GM18499 (cell line): ENCODE data around the gene ERAP2.
"Not testable (repeated sequence)": the region's sequence is repeated elsewhere in the genome, so short reads cannot be mapped to it uniquely, and the experiment has no call there.

Experiments
- ATAC-seq: cut with Tn5 transposase; IDR thresholded peaks from one replicate; pipeline ENCODE4 v1.9.1; 2021; ENCODE audit warnings: moderate number of reproducible peaks; ENCODE audit not compliant: insufficient read depth, unreplicated experiment

ERAP2 gene

GRCh38 chr5:96863114-96863513, 13.2 kb upstream of the ERAP2 start:
- ATAC-seq = no peak

- ATAC-seq = no peak
Measured at GRCh38 chr5:96863949-96864584, 12.2 kb upstream of the ERAP2 start.

GRCh38 chr5:96864922-96865530, 11.3 kb upstream of the ERAP2 start:
- no peak for ATAC-seq

- peak; percentile 78 for ATAC-seq
Measured at GRCh38 chr5:96868603-96869371, 7.5 kb upstream of the ERAP2 start.

GRCh38 chr5:96869372-96869641, 7.0 kb upstream of the ERAP2 start:
- ATAC-seq = no peak

GRCh38 chr5:96870094-96871026, 5.9 kb upstream of the ERAP2 start:
- peak; percentile 72 for ATAC-seq

GRCh38 chr5:96871027-96871399, 5.3 kb upstream of the ERAP2 start:
- no peak for ATAC-seq

- ATAC-seq = no peak
Measured at GRCh38 chr5:96871686-96872085, 4.6 kb upstream of the ERAP2 start.

GRCh38 chr5:96873449-96873848, 2.9 kb upstream of the ERAP2 start:
- ATAC-seq = no peak

GRCh38 chr5:96874631-96875030, 1.7 kb upstream of the ERAP2 start:
- no peak for ATAC-seq

- ATAC-seq = no peak
Measured at GRCh38 chr5:96875791-96876291, 459 bp upstream of the ERAP2 start.

- not testable (repeated sequence) for ATAC-seq
Measured at GRCh38 chr5:96876977-96877469, 723 bp downstream of the ERAP2 start.

- no peak for ATAC-seq
Measured at GRCh38 chr5:96879665-96880064, 3.4 kb downstream of the ERAP2 start.

GRCh38 chr5:96880444-96881164, 4.3 kb downstream of the ERAP2 start:
- ATAC-seq = no peak

GRCh38 chr5:96881511-96882115, 5.3 kb downstream of the ERAP2 start:
- no peak for ATAC-seq

GRCh38 chr5:96883871-96884270, 7.6 kb downstream of the ERAP2 start:
- ATAC-seq = no peak

GRCh38 chr5:96884995-96885394, 8.7 kb downstream of the ERAP2 start:
- ATAC-seq = no peak

- ATAC-seq = peak; percentile 79
Measured at GRCh38 chr5:96885518-96886338, 9.4 kb downstream of the ERAP2 start.

- no peak for ATAC-seq
Measured at GRCh38 chr5:96893342-96893741, 17.0 kb downstream of the ERAP2 start.
